HUES64 (cell line): Measurements from ENCODE around the gene FUT7. TPM values are rescaled to one million over a fixed set of nuclear protein-coding genes. Genes with fewer than 3 reads are reported as not detected.

Experiments used
- H3K27ac ChIP-seq: 2 replicates; pipeline ENCODE4 v1.7.0; 2013; ENCODE audit warnings: low read depth, low read length, inconsistent platforms
- H3K27me3 ChIP-seq: 2 replicates; pipeline ENCODE4 v1.6.1; 2013; ENCODE audit warnings: mild to moderate bottlenecking, low read length; ENCODE audit not compliant: insufficient read depth
- H3K36me3 ChIP-seq: 2 replicates; pipeline ENCODE4 v1.6.1; 2013; ENCODE audit warnings: mild to moderate bottlenecking, low read length; ENCODE audit not compliant: insufficient read depth
- H3K4me1 ChIP-seq: 2 replicates; pipeline ENCODE4 v1.6.1; 2013; ENCODE audit warnings: mild to moderate bottlenecking, low read length, moderate library complexity; ENCODE audit not compliant: insufficient read depth
- H3K4me3 ChIP-seq: 2 replicates; pipeline ENCODE4 v1.5.1; 2013; ENCODE audit warnings: mild to moderate bottlenecking, low read length, moderate library complexity
- H3K9ac ChIP-seq: 2 replicates; pipeline ENCODE4 v1.6.1; 2013; ENCODE audit warnings: mild to moderate bottlenecking, low read depth, low read length
- H3K9me3 ChIP-seq: 2 replicates; pipeline ENCODE4 v1.6.1; 2013; ENCODE audit warnings: low read depth, low read length; ENCODE audit not compliant: insufficient read depth
- WGBS: fragments of 150-250, 120-280 bp; methylation state at CpG from one replicate; pipeline ENCODE4 v1.1.7; 2013; ENCODE audit warnings: missing lambda C conversion rate; 5-methylcytosine and 5-hydroxymethylcytosine counted together
- polyA plus RNA-seq, 2 experiments: library from polyadenylated mRNA; stranded (reverse); fragments of 50-300 nt; gene quantifications; one replicate each; pipeline ENCODE4 v1.2.3, GENCODE V29; 2013

FUT7 gene
- not detected for polyA plus RNA-seq (2013, experiment 1 of 2)
- not detected for polyA plus RNA-seq (2013, experiment 2 of 2)

- 82% methylated on average over 16 of the region's 16 CpGs for WGBS
- Histone ChIP-seq H3K4me3 (no peak within 1 kb of the TSS), H3K36me3 (no peaks in the 10 kb centered on the region), H3K27ac (no peak within 1 kb of the TSS), H3K27me3 (peaks cover 17% of the 10 kb centered on the region), H3K9me3 (no peaks in the 10 kb centered on the region), H3K4me1 (no peaks in the 10 kb centered on the region), H3K9ac (no peak within 1 kb of the TSS)
These were observed at the start of gene FUT7 for GRCh38 chr9:137031904-137032640. FUT7 (minus strand) TSS chr9:137032088; CDS start chr9:137031991, 97 bp downstream.

DNA sequence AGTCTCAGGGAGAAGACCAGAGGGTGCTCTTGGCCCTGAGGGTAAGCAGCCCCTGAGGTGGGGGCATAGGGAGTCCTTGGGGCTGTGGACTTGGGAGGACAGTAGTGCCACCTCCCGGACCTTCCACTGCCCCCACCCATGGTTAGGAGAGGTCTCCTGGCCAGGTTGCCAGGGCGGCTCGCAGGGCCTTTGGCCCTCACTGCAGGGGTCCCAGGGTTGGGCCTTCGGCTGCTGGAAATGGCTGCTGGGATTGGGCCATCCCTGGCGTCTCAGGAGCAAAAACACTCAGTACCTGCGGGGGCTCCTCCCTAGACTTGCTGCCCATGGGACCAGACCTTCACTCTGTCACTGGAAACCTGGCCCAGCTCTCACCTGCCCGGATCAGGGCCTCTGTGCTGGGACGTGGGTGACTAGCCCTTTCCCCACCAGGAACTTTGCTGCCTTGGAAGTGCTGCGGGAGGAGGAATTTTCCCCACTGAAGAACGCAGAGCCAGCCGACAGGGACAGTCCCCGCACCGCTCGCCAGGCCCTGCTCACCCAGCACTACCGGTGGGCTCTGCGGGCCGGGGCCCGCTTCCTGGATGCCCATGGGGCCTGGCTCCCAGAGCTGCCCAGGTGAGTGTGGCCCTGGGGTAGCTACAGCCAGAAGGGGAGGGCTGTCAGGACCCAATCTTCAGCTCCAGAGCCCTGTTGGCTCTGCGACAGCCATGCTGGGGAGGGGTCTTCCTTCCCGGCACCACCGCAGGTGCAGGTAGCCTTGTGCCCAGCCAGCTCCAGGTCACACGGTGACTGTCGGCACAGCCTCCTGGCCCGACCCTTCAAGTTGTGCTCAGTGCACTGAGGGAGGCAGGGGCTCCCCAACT, 48.6 kb upstream of the FUT7 start:
- no peak overlapping the region for H3K9ac ChIP-seq
- peaks cover 10% of the 10 kb centered on the region; the same call in 1 of the 2 replicates for H3K4me1 ChIP-seq
- no peaks in the 10 kb centered on the region for H3K9me3 ChIP-seq
- H3K4me3 ChIP-seq: no peak overlapping the region
- H3K27ac ChIP-seq: no peak overlapping the region
- H3K27me3 ChIP-seq: peaks cover 41% of the 10 kb centered on the region
- H3K36me3 ChIP-seq: no peaks in the 10 kb centered on the region
- WGBS: 92% methylated on average over 24 of the region's 24 CpGs

GRCh38 chr9:137079401-137079787, 47.5 kb upstream of the FUT7 start:
- no peaks in the 10 kb centered on the region for H3K36me3 ChIP-seq
- 85% methylated on average over 13 of the region's 13 CpGs for WGBS
- H3K4me3 ChIP-seq: no peak overlapping the region
- H3K9ac ChIP-seq: no peak overlapping the region
- no peaks in the 10 kb centered on the region for H3K9me3 ChIP-seq
- H3K4me1 ChIP-seq: peaks cover 14% of the 10 kb centered on the region
- no peak overlapping the region for H3K27ac ChIP-seq
- H3K27me3 ChIP-seq: peaks cover 41% of the 10 kb centered on the region

- Histone ChIP-seq H3K9ac (no peak overlapping the region), H3K4me3 (peak overlapping the region; percentile 58), H3K27me3 (peaks cover 41% of the 10 kb centered on the region), H3K27ac (no peak overlapping the region), H3K4me1 (peaks cover 14% of the 10 kb centered on the region), H3K36me3 (no peaks in the 10 kb centered on the region), H3K9me3 (no peaks in the 10 kb centered on the region)
- WGBS: 67% methylated on average over 51 of the region's 51 CpGs
These were observed 47.0 kb upstream of the FUT7 start for GRCh38 chr9:137078701-137079400.

DNA sequence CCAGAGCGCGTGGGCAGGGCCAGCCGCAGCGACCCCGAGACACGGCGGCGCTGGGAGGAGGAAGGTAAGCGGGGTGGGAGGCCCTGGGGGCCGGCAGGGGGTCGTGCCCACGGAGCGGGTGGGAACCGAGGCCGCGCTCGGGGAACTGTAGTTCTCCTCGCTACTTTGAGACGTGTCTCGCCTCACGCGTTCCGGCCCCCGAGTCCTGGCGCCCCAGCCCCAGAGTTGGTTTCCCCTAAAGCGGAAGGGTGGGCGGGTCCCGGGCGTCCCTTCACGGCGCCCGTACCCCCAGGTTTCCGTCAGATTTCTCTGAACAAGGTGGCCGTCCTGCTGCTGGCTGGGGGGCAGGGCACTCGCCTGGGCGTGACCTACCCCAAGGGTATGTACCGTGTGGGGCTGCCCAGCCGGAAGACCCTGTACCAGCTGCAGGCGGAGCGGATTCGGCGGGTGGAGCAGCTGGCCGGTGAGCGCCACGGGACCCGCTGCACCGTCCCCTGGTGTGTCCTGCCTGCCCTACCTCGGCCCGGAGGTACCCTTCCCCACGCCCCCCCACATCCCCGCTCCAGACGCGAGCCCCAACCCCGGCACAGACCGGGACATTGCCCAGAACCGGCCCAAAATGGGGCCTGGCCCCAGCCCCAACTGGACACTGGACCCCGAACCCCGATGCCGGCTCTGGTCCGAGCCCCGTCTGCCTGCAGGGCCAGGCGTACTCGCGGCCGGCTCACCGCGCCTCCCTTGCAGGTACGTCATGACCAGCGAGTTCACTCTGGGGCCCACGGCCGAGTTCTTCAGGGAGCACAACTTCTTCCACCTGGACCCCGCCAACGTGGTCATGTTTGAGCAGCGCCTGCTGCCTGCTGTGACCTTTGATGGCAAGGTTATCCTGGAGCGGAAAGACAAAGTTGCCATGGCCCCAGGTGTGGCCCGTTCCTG, 46.1 kb upstream of the FUT7 start:
- H3K9me3 ChIP-seq: no peaks in the 10 kb centered on the region
- H3K4me3 ChIP-seq: peak overlapping the region; percentile 58
- 0 out of 2 replicates have a peak overlapping the region, but pooled peaks have one; percentile 18 for H3K9ac ChIP-seq
- peaks cover 8% of the 10 kb centered on the region for H3K4me1 ChIP-seq
- no peaks in the 10 kb centered on the region for H3K36me3 ChIP-seq
- 12% methylated on average over 76 of the region's 76 CpGs for WGBS
- H3K27me3 ChIP-seq: peaks cover 41% of the 10 kb centered on the region
- H3K27ac ChIP-seq: no peak overlapping the region

DNA sequence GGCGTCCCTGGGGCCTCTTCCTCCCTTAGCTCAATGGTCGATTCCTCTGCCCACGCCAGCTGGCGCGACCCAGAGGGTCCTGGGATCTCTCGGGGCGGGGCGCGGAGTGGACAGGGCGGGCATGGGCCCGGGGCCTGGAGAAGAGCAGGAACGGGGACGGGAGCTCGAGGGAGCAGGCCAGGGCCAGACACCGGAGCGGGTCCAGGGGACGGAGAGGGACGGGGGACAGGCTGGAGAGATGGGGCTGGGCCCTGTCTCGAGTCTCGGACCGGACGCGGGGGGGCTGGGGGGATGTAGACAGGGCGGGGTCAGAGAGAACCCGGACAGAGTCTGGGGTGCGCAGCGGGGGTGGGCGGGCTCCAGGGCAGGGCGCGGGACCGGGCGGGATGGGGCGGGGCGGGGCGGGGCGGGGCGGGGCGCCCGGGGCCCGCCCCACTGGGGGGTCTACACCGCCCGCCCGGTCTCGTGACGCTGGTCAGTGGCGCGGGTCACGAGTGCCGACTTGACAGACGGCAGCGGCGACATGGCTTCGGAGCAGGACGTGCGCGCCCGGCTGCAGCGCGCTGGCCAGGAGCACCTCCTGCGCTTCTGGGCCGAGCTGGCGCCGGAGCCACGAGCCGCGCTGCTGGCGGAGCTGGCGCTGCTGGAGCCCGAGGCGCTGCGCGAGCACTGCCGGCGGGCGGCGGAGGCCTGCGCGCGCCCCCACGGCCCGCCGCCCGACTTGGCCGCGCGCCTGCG, 45.3 kb upstream of the FUT7 start, which contains the start of gene UAP1L1:
Gene UAP1L1, plus strand, starts transcription at position 508 of the 738 bp plus-strand sequence. Its CDS starts 16 bp downstream, at position 524.
- 2% methylated on average over 85 of the region's 87 CpGs for WGBS
- H3K36me3 ChIP-seq: no peaks in the 10 kb centered on the region
- H3K27ac ChIP-seq: no peak within 1 kb of the TSS
- peaks cover 8% of the 10 kb centered on the region; the same call in 1 of the 2 replicates for H3K4me1 ChIP-seq
- 0 out of 2 replicates have a peak within 1 kb of the TSS, but pooled peaks have one; percentile 18 for H3K9ac ChIP-seq
- H3K27me3 ChIP-seq: peaks cover 41% of the 10 kb centered on the region
- peak within 1 kb of the TSS; percentile 58 for H3K4me3 ChIP-seq
- no peaks in the 10 kb centered on the region for H3K9me3 ChIP-seq

- H3K27me3 ChIP-seq: peaks cover 41% of the 10 kb centered on the region
- H3K27ac ChIP-seq: no peak overlapping the region
- peaks cover 8% of the 10 kb centered on the region; the same call in 1 of the 2 replicates for H3K4me1 ChIP-seq
- H3K36me3 ChIP-seq: no peaks in the 10 kb centered on the region
- peak overlapping the region; percentile 40 for H3K4me3 ChIP-seq
- 71% methylated on average over 15 of the region's 15 CpGs for WGBS
- no peaks in the 10 kb centered on the region for H3K9me3 ChIP-seq
- H3K9ac ChIP-seq: no peak overlapping the region
These were observed 44.7 kb upstream of the FUT7 start for GRCh38 chr9:137076636-137077009.

DNA sequence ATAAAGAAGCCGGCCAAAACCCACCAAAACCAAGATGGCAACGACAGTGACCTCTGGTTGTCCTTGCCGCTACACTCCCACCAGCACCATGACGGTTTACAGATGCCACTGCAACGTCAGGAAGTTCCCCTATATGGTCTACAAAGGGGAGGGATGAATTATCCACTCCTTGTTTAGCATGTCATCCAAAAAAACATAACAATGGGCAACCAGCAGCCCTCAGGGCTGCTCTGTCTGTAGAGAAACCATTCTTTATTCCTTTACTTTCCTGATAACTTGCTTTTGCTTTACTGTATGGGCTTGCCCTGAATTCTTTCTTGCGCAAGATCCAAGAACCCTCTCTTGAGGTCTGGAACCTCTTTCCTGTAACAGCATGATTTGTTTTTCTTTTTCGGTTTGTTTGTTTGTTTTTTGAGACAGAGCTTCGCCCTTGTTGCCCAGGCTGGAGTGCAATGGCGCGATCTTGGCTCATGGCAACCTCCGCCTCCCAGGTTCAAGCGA, 43.4 kb upstream of the FUT7 start:
- Histone ChIP-seq H3K9me3 (no peaks in the 10 kb centered on the region), H3K4me3 (no peak overlapping the region), H3K27me3 (peaks cover 43% of the 10 kb centered on the region), H3K9ac (peak overlapping the region; percentile 53; the same call in 1 of the 2 replicates), H3K27ac (peak overlapping the region; percentile 55; the same call in 1 of the 2 replicates), H3K4me1 (peaks cover 12% of the 10 kb centered on the region; the same call in 1 of the 2 replicates), H3K36me3 (no peaks in the 10 kb centered on the region)
- WGBS: 75% methylated on average over 11 of the region's 12 CpGs

DNA sequence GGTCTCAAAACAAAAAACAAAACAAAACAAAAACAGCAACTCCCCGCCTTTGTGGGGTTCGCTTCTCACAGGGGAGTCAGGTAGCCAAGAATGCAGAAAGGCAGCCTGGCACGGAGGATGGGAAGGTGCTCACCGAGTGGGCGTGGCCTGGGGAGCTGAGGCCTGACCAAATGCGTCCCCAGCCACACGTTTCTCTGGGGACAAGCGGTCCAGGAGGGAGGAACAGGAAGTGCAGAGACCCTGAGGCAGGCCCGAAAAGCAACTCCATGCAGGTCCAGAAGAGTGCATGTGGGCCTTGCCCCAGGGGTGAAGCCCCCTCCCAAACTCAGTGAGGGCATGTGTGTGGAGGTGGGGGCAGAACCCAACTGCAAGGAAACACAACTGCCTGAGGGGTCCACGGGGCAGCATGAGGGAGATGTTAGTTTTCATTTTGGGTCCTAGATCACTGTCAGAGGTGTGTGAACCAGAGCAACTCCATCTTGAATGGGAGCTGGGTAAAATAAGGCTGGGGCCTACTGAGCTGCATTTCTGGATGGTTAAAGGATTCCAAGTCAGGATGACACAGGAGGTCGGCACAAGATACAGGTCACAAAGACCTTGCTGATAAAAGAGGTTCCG, 42.9 kb upstream of the FUT7 start:
- H3K27ac ChIP-seq: peak overlapping the region; percentile 55; the same call in 1 of the 2 replicates
- peaks cover 40% of the 10 kb centered on the region for H3K27me3 ChIP-seq
- 79% methylated on average over 12 of the region's 12 CpGs for WGBS
- H3K9me3 ChIP-seq: no peaks in the 10 kb centered on the region
- no peak overlapping the region for H3K4me3 ChIP-seq
- H3K4me1 ChIP-seq: peaks cover 12% of the 10 kb centered on the region; the same call in 1 of the 2 replicates
- H3K36me3 ChIP-seq: no peaks in the 10 kb centered on the region
- H3K9ac ChIP-seq: peak overlapping the region; percentile 53; the same call in 1 of the 2 replicates
